ENCODE results near the gene FAM219B. TPM values are rescaled to one million over a fixed set of nuclear protein-coding genes. Genes with fewer than 3 reads are reported as not detected.

FAM219B gene
- total and polyA plus RNA-seq, 2 of the 8 experiments (the other 6 are each of a cell fraction or from before 2014, with no cell fraction given) = 57.1 to 66.6 TPM

DNA sequence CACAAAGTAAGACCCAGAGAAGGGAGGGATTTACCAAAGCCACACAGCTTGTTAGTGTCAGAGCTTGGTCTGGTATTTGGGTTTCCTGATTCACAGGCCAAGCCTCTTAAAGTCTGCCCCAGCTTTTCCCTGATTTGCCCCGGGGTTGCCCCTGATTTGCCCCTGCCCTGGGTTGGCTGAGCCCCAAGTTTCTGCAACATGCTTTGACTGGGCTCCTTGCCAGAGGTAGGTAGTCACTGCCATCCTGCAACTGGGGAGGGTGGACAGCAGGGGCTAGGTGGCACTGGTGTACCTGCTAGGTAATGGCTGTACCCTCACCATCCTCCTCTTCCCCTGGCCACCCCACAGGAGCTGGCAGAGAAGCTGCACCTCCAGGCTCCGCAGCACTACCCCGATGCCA, 14.3 kb downstream of the FAM219B start:
- Histone ChIP-seq H3K18ac (ENCODE audit: extremely low read depth, low read length) (no peak overlapping the region), H3K23me2 (ENCODE audit: low read depth, low read length) (peaks cover 9% of the 10 kb centered on the region)
- CTCF ChIA-PET (ENCODE audit: partially characterized antibody) = interaction anchor here (0.8 to 6.2 kb wide), 3 partner anchors 8 to 57 kb away, joined by 3 to 54 read pairs (median 3); no protein-coding TSS in a partner anchor
- TF ChIP-seq MAX (IDR thresholded peaks at IDR 0.05) = no peak
- TF ChIP-seq EGR1 (IDR thresholded peaks at IDR 0.05; ENCODE audit: borderline replicate concordance, low read depth, low read length) = no peak
- TF ChIP-seq EP300 (IDR thresholded peaks at IDR 0.05; ENCODE audit: borderline replicate concordance in 1 of 2, low read depth in 2 of 2, low read length in 2 of 2) = no peak
- TF ChIP-seq SP4 (IDR thresholded peaks at IDR 0.05; ENCODE audit: low read length) = no peak
- TF ChIP-seq, protein P1, sequence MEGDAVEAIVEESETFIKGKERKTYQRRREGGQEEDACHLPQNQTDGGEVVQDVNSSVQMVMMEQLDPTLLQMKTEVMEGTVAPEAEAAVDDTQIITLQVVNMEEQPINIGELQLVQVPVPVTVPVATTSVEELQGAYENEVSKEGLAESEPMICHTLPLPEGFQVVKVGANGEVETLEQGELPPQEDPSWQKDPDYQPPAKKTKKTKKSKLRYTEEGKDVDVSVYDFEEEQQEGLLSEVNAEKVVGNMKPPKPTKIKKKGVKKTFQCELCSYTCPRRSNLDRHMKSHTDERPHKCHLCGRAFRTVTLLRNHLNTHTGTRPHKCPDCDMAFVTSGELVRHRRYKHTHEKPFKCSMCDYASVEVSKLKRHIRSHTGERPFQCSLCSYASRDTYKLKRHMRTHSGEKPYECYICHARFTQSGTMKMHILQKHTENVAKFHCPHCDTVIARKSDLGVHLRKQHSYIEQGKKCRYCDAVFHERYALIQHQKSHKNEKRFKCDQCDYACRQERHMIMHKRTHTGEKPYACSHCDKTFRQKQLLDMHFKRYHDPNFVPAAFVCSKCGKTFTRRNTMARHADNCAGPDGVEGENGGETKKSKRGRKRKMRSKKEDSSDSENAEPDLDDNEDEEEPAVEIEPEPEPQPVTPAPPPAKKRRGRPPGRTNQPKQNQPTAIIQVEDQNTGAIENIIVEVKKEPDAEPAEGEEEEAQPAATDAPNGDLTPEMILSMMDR (IDR thresholded peaks at IDR 0.05; ENCODE audit: control extremely low read depth in 1 of 3, insufficient read depth in 1 of 3, low read depth in 1 of 3, low read length in 3 of 3) = no peak
- no peak for TF ChIP-seq JUND (IDR thresholded peaks at IDR 0.05; ENCODE audit: low read length)
- no peak for TF ChIP-seq NANOG (IDR thresholded peaks at IDR 0.05; ENCODE audit: insufficient read depth, low read depth, low read length, poor library complexity, severe bottlenecking)
- TF ChIP-seq ATF3 (IDR thresholded peaks at IDR 0.05; ENCODE audit: insufficient read depth, low read depth, low read length) = no peak
- TF ChIP-seq TCF12 (IDR thresholded peaks at IDR 0.05; ENCODE audit: low read depth, low read length) = no peak
- TF ChIP-seq SRF (IDR thresholded peaks at IDR 0.05; ENCODE audit: low read depth, low read length) = no peak

More for the DNA sequence above, 14.3 kb downstream of the FAM219B start:
- H2BK120ac ChIP-seq (replicated peaks; ENCODE audit: low read depth, low read length) = no peak overlapping the region
- FAIRE-seq (no peak), DNase-seq (ENCODE audit: low read depth in 1 of 2, low spot score in 2 of 2) (no peak)
- no peak overlapping the region for H2BK5ac ChIP-seq (ENCODE audit: low read depth, low read length)
- H4K8ac ChIP-seq (ENCODE audit: extremely low read depth, insufficient read depth, low read length) = peak overlapping the region; percentile 23; the same call in 1 of the 2 replicates
- H3K4me1 ChIP-seq (replicated peaks in 1 of 4; ENCODE audit: control insufficient read depth in 3 of 4, insufficient read depth in 4 of 4, low read length in 3 of 4) = peaks cover 0 to 4% (median 2%) of the 10 kb centered on the region in 4 experiments; a peak in 4 of 7 replicates
- no peak overlapping the region for H2BK20ac ChIP-seq (ENCODE audit: low read length)
- H4K91ac ChIP-seq (replicated peaks; ENCODE audit: insufficient read length, low read length) = no peak overlapping the region
- POLR2A ChIA-PET (ENCODE audit: partially characterized antibody) = interaction anchor here (0.6 to 7.0 kb wide), 4 partner anchors 10 to 169 kb away, joined by 3 to 116 read pairs (median 4); partner anchors contain the start of genes CPLX3 and FAM219B
- 86% methylated on average over 3 of the region's 3 CpGs; no CpG with 5 or more reads in 1 of the 2 experiments for WGBS, 2 experiments (ENCODE audit: extremely low coverage in 1 of 2, insufficient coverage in 1 of 2, insufficient read length in 1 of 2, insufficient replicate concordance in 2 of 2, low coverage in 1 of 2, low lambda C conversion rate in 2 of 2, missing lambda C conversion rate in 1 of 2)
- peaks cover 5 to 21% (median 16%) of the 10 kb centered on the region in 4 experiments; a peak in 6 of 8 replicates for H3K36me3 ChIP-seq (ENCODE audit: control insufficient read depth in 2 of 4, insufficient read depth in 4 of 4, low read length in 3 of 4)
- H3K14ac ChIP-seq (ENCODE audit: insufficient read length) = no peak overlapping the region
- H3K4me2 ChIP-seq (ENCODE audit: insufficient read depth in 1 of 2, low read depth in 2 of 2, low read length in 2 of 2) = no peak overlapping the region
- no peak overlapping the region for H2BK15ac ChIP-seq (ENCODE audit: low read length)
- no peak overlapping the region for H2AFZ ChIP-seq (ENCODE audit: low read length)
- H3K79me2 ChIP-seq (ENCODE audit: control insufficient read depth in 1 of 2, insufficient read depth in 2 of 2, low read length in 2 of 2) = no peaks in the 10 kb centered on the region
- H3K4me3 ChIP-seq (ENCODE audit: extremely low read depth in 1 of 4, insufficient read depth in 2 of 4, low read depth in 3 of 4, low read length in 4 of 4) = no peak overlapping the region
- no peaks in the 10 kb centered on the region for H3K79me1 ChIP-seq (ENCODE audit: low read depth, low read length)
- H3K9ac ChIP-seq (replicated peaks in 1 of 4; ENCODE audit: extremely low read depth in 1 of 4, low read depth in 3 of 4, low read length in 3 of 4) = no peak overlapping the region
- H2BK12ac ChIP-seq (ENCODE audit: low read depth, low read length) = no peak overlapping the region
- peaks cover 0 to 2% of the 10 kb centered on the region in 2 experiments for H4K20me1 ChIP-seq (replicated peaks in 1 of 2; ENCODE audit: control insufficient read depth in 1 of 2, insufficient read depth in 2 of 2, low read length in 2 of 2)
- H3K23ac ChIP-seq (ENCODE audit: insufficient read length) = no peak overlapping the region
- no peak overlapping the region for H4K5ac ChIP-seq (ENCODE audit: insufficient read length, low read depth, low read length)
- H3K56ac ChIP-seq (replicated peaks; ENCODE audit: insufficient read length, low read depth, low read length) = no peak overlapping the region
- no peak overlapping the region for H3K4ac ChIP-seq (replicated peaks; ENCODE audit: insufficient read length, low read depth, low read length)
- H2AK5ac ChIP-seq (ENCODE audit: low read depth, low read length) = no peak overlapping the region
- no peaks in the 10 kb centered on the region for H3K9me3 ChIP-seq (ENCODE audit: insufficient read depth in 2 of 2, low read depth in 1 of 2, low read length in 1 of 2)
- no peak overlapping the region for H3K27ac ChIP-seq (ENCODE audit: low read depth, low read length)
- no peaks in the 10 kb centered on the region for H3K27me3 ChIP-seq (replicated peaks in 1 of 4; ENCODE audit: control insufficient read depth in 3 of 4, extremely low read depth in 1 of 4, insufficient read depth in 3 of 4, low read length in 3 of 4)

All from H1 (cell line).